HAP-1 (cell line): ENCODE data around the gene CUX1.
A peak's percentile ranks its signal among the peaks of the same experiment; 100 is the strongest.

ENCODE experiments used
- DNase-seq, 2 experiments: peaks; one replicate each; pipeline ENCODE4 v3.0.0-alpha.2; 2016 to 2020; ENCODE audit warnings: low spot score in 2 of 2
- H3K27me3 ChIP-seq: fragments of 250-450 bp; sonication (Bioruptor Pico); 2 replicates; pipeline ENCODE4 v1.5.1; 2020; ENCODE audit warnings: low read depth, mild to moderate bottlenecking, moderate library complexity
- H3K36me3 ChIP-seq: fragments of 250-450 bp; sonication (Bioruptor Pico); replicated peaks from 2 replicates; pipeline ENCODE4 v1.5.1; 2020; ENCODE audit warnings: mild to moderate bottlenecking
- H3K4me1 ChIP-seq: fragments of 250-450 bp; sonication (Bioruptor Pico); 2 replicates; pipeline ENCODE4 v1.5.1; 2020; ENCODE audit warnings: mild to moderate bottlenecking
- H3K4me3 ChIP-seq: fragments of 250-450 bp; sonication (Bioruptor Pico); 2 replicates; pipeline ENCODE4 v1.5.1; 2020; ENCODE audit warnings: mild to moderate bottlenecking, moderate library complexity
- H3K9me3 ChIP-seq: fragments of 250-450 bp; sonication (Bioruptor Pico); 2 replicates; pipeline ENCODE4 v1.5.1; 2020; ENCODE audit warnings: mild to moderate bottlenecking, moderate library complexity
- in situ Hi-C: fragments of 300-500 bp; cut with MboI; formaldehyde crosslinking; loops from 3 replicates; pipeline ENCODE4 v1.14.3; 2020; ENCODE audit warnings: low sequenced_read_pairs, inconsistent platforms, mixed read lengths

CUX1 gene

DNA sequence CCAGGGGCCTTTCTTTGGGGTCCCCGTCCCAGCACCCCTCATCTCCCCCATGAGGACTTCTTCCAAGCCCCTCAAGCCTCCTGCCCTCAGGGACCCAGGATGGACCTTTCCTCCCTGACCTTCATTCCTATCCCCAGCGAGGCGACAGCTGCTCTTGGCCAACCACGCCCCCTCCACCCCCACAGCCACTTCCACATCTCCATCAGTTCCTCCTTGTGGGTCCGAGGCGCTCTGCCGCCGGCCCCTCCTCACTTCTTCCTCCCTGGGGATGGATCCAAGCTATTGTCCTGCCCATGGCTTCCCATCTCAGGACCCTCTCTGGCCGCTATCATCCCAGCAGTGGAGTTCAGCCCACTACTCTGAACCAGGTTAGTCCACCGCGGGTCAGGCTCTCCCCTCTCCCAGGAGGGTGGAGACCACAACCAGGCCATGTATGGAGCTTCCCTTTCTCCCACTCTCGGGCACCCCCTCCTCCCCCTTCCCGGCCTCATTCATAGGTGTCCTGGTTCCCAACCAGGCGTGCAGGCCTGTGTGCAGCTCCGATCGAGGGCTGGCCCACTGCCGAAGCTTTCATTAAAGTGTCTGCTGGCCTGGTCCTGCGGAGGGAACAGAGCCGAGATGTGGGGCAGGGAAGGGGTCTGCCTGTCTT is 467.6 kb downstream of the CUX1 start:
- Histone ChIP-seq H3K27me3 (no peaks in the 10 kb centered on the region), H3K36me3 (no peaks in the 10 kb centered on the region), H3K4me3 (no peak overlapping the region), H3K4me1 (peaks cover 8% of the 10 kb centered on the region; the same call in 1 of the 2 replicates), H3K9me3 (no peaks in the 10 kb centered on the region)
- in situ Hi-C loops: no loop called here
- no peak for DNase-seq

DNA sequence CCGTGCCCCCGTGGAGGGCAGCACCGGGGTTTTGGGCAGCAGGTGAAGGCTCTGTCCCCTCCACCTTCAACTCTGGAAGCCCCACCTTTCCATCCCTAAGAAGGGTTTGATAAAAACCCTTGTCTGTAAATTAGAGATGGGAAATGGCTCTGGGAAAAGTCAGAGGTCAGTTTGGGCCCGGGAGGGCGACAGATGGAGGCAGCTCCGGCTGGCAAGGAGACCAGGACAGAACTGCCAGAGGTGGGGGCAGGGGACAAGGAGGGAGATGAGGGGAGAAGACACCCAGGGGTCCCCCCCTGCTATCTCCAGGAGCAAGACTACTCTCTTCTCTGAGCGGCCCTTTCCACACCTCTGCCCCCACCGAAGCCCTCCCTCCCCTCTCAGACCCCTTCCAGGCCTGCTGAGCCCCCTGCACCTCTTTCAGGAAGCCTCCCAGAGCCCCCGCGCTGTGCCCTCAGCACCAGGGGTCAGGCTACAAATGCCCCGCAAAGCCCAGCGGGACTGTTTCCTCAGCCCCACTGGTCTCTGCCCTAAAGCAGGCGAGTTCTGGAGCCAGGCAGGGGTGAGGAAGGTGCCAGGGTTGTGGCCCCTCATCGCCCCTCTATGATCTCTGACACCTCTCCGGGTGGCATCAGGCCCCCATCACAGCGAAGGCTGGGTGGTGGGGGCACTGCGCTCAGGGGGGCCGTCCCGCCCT is 468.3 kb downstream of the CUX1 start:
- DNase-seq: no peak
- peaks cover 8% of the 10 kb centered on the region; the same call in 1 of the 2 replicates for H3K4me1 ChIP-seq
- in situ Hi-C loops: no loop called here

DNA sequence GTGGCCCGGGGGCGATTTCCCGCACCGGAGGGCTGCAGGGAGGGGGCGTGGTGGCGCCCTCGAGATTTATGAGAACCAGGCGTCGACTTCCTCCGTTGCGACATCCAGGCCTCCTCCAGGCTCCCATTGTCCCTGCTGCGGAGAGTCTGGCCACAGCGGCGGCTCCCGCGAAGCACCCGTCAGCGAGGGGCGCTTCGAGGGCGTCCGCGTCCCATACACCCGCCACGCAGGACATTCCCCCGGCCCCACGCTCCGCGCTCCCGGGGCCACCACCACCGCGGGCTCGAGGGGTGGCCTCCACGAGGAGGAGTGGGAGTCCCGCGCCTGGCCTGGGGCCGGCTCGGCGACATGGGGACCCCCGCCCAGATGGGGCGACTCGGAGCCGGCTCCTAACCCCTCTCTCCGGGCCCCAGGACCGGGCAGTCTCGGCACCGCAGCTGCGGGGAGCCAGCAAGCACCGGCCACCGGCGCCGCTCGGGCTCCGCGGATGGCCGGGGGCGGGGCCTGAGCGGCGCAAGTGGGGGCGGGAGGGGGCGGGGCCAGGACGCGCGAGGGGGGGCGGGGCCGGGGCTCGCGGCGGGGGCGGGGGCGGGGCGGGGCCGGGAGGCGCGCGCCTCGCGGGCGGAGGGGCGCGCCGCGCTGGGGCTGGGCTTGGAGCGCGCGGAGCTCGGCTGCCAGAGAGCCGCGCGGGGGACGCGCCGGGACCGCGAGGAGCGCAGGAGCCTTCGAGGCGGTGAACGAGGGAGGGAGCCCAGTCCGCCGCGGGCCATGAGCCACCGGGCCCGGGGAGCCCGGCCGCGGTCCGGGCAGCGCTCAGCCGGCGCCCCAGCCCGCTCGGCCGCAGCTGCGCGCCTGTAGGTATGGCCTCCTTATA is 469.0 kb downstream of the CUX1 start, which contains the start of gene SH2B2:
SH2B2 (plus strand) TSS at position 632 of the 874 bp plus-strand sequence. CDS start 13,683 bp downstream, outside the sequence.
- Histone ChIP-seq H3K9me3 (no peaks in the 10 kb centered on the region), H3K4me3 (peak within 1 kb of the TSS; percentile 59), H3K36me3 (no peaks in the 10 kb centered on the region), H3K27me3 (no peaks in the 10 kb centered on the region), H3K4me1 (peaks cover 8% of the 10 kb centered on the region; the same call in 1 of the 2 replicates)
- DNase-seq: peak; percentile 53 to 78
- in situ Hi-C loops: no loop called here

More for the DNA sequence above, 468.3 kb downstream of the CUX1 start:
- H3K4me3 ChIP-seq: peak overlapping the region; percentile 53
- H3K9me3 ChIP-seq: no peaks in the 10 kb centered on the region
- no peaks in the 10 kb centered on the region for H3K27me3 ChIP-seq
- H3K36me3 ChIP-seq: no peaks in the 10 kb centered on the region

DNA sequence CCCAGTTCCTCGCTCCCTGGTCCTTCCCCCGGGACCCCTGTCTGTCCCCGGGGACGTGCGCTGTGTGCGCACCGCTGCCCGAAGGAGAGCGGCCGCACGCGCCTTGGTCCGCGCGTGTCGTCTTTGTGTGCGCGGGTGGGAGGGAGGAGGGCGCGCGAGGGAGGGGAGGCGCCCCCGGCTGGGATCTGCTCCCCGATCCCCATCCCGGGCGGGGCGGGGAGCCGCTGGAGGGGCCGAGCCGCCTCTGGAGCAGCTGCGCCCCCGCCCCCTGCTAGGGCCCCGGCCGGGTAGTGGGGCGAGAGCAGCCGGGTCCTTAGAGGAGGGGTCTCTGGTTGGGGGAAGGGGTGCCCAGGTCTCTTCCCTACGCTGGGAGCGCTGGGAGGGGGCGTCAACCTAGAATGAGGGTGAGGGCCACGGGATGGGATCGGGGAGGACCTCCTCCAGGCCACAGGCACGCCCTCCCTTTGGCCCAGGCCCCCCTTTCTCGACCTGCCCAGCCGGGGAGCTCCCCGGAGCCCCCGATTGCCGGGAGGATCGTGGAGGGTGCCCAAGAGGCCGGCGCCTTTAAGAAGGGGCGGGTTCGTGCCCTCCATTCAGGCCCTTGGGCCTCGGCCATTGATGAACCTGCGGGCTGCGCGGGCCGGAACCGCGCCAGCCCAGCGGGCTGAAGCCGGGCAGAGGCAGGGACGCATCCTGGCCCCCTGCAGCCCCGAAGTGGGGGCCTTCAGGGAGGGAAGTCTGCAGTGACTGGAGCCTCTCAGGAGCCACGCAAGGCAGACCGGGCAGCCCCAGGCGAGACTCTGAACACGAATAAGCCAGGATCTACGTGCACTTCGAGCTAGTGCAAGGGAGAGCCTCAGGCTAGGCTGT is 469.9 kb downstream of the CUX1 start:
- Histone ChIP-seq H3K4me3 (peak overlapping the region; percentile 59), H3K9me3 (no peaks in the 10 kb centered on the region), H3K27me3 (no peaks in the 10 kb centered on the region), H3K36me3 (no peaks in the 10 kb centered on the region), H3K4me1 (peaks cover 8% of the 10 kb centered on the region; the same call in 1 of the 2 replicates)
- in situ Hi-C loops: no loop called here
- DNase-seq: peak; percentile 17 to 46

DNA sequence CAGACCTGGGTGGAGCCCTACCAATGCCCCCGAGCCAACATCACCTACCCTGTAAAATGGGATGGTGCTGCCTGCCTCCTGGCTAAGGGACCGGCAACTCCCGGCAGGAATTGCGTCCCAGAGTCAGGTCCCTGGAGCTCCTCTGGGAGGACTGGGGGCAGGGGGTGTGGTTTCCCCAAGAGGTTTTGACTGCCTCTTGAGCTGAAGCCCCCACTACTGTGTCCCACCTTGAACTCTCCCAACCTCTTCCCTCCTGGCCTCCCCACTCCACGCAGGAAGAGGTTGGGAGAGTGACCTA is 470.5 kb downstream of the CUX1 start:
- peaks cover 8% of the 10 kb centered on the region; the same call in 1 of the 2 replicates for H3K4me1 ChIP-seq
- in situ Hi-C loops: no loop called here
- peak overlapping the region; percentile 59 for H3K4me3 ChIP-seq
- no peaks in the 10 kb centered on the region for H3K27me3 ChIP-seq
- peak; percentile 8 to 40 for DNase-seq
- H3K9me3 ChIP-seq: no peaks in the 10 kb centered on the region
- no peaks in the 10 kb centered on the region for H3K36me3 ChIP-seq

DNA sequence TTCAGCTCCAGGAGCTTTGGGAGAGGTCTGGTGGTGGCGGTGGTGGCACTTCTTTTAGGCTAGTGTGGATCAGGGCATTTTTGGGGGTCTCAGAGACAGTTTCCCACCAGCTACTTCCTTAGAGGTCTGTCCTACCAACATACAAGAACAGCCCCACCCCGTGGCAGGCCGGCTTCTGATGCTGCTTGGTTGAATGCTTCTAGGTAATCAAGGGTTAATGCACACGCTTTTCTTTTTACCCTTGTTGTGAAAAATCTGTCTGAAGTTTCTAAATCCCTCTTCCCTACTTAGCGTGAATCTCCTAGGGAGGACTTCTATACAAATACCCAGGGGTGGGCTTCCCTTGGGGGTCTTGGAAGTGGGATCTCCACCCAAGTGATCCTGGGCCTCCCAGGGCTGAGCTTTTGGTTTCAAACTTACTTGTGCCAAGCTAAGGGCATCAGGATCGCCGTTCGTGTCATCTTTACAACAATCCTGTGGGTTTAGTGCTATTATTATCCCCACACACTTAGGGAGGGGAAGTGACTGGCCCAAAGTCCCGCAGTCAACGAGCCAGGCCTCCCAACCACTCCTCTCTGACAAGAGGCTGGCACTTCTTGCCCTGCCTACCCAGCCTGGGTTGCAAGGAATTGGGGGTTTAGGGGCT is 471.0 kb downstream of the CUX1 start:
- DNase-seq: peak in 1 of 2 experiments; percentile 39
- H3K36me3 ChIP-seq: no peaks in the 10 kb centered on the region
- H3K4me1 ChIP-seq: peaks cover 8% of the 10 kb centered on the region; the same call in 1 of the 2 replicates
- in situ Hi-C loops: no loop called here
- peak overlapping the region; percentile 59 for H3K4me3 ChIP-seq
- H3K9me3 ChIP-seq: no peaks in the 10 kb centered on the region
- H3K27me3 ChIP-seq: no peaks in the 10 kb centered on the region

DNA sequence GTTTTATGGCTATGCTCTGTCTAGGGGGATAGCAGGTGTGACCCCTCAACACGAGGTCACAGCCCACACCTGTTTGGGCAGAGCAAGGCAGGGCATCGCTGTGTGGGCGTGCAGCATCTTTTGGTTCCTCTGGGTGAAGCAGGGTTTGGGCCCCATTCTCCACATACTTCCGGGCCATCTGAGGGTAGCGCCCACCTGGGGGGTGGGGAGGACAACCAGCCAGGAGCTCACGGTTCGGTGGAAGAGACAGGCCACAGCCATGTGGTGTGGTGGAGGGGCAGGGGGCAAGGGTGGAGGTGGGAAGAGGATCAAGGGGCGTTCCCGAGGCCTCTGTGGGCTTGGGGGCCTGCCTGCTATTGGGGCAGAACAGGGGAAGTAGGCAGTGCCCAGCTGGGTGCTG is 471.6 kb downstream of the CUX1 start:
- no peaks in the 10 kb centered on the region for H3K9me3 ChIP-seq
- peaks cover 8% of the 10 kb centered on the region; the same call in 1 of the 2 replicates for H3K4me1 ChIP-seq
- no peak overlapping the region for H3K4me3 ChIP-seq
- H3K27me3 ChIP-seq: no peaks in the 10 kb centered on the region
- in situ Hi-C loops: no loop called here
- no peaks in the 10 kb centered on the region for H3K36me3 ChIP-seq
- DNase-seq: no peak

DNA sequence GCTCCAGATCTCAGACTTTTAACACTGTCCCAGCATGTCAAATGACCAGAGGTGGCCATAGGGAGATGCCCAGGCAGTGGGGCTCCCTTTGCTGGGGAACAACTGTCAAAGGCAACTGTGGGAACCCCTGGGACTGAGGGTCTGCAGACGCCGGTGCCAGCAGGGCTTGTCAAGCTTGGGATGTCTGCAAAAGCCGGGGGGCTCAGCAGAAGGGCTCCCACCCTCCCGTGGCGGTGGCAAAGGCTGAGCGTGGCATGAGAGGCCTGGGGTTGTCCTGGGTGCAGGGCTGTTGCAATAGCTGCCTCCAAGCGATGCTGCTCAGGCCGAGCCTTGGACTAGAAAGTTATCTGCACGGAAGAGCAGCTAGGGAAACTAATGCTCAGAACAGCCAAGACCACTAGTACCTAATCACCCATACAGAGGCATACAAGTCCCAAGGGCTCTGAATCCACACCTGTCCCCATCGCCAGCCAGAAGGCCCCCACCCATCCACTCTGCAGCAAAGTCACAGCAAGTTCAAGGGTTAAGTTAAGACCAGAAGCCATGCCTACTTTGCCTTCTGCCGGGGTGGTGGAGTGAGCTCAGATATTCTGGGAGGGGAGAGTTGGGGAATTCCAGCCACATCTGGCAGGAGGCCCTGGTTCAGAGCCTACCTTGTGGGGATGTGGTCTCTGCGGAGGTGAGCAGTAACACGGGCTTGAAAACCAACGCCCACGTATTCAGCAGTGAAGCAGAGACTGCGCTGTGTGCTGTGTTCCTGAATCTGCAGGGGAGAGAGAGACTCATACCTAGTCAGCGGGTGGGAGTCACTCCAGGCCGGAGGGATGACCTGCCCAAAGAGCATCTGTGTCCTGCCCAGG is 473.9 kb downstream of the CUX1 start:
- no peak overlapping the region for H3K4me3 ChIP-seq
- no peaks in the 10 kb centered on the region for H3K9me3 ChIP-seq
- in situ Hi-C loops: no loop called here
- no peaks in the 10 kb centered on the region for H3K36me3 ChIP-seq
- 0 out of 2 replicates have a peak, but pooled peaks cover under 1% of the 10 kb centered on the region for H3K4me1 ChIP-seq
- no peaks in the 10 kb centered on the region for H3K27me3 ChIP-seq
- DNase-seq: no peak

DNA sequence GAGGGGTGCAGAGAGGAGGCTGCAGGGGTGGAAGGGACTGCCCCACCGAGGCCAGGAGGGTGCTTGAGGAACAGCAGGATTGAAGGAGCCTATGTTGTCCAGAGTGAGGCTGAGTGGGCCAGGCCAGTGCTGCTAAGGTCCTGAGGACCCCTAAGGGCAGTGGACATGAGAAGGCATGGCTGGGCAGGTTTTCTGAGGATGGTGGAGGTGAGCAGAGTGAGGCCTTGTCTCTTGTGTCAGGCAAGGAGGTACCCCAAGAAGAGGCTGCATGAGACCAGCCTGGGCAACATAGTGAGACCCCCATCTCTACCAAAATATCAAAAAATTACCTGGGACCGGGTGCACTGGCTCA is 474.5 kb downstream of the CUX1 start:
- Histone ChIP-seq H3K9me3 (no peaks in the 10 kb centered on the region), H3K27me3 (no peaks in the 10 kb centered on the region), H3K4me1 (no peaks in the 10 kb centered on the region), H3K4me3 (no peak overlapping the region), H3K36me3 (no peaks in the 10 kb centered on the region)
- in situ Hi-C loops: no loop called here
- DNase-seq: no peak

DNA sequence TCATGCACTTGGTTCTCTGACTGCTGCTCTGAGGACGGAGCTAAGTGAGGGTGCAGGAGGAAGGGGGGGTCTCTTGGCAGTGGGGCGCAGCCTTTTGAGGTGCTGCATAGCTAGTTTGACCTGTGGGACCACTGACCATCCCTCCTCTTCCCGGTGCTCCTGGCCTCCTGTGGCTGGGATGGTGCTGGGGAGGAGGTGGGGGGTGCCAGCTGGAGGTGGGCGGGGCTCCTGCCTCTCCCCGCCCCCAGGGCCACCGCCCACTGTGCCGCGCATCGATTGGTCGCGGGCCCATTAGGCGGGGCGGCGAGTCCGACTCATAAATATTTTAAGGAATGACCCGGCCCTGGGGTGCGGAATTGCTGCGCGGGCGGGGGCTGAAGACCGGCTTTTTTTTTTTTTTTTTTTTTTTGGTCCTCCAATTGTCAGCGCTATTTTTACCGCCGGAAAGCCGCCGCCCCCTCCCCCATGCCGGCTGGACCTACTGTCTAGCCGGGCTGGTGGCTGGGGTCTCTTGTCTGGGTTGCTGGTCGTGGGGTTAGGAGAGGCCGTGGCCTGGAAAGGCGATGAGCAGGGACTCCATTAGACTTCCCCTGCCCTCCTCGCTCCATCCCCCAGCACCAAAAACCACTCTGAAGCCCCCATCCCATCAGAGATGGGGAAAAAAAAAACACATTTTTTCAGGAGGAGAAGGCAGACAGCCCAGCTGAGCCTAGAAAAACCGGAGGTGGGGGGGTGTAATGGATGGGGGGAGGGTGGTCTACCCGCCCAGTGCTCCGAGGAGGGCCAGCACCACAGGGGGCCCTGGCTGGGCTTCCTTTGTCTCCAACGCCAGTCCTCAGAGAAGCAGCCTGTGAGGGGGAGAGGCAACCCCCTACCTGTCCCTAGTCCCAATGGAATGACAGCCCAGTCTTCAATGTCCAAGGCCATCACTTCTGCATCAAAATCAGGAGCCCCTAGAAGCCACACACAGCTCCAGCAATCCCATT is 475.7 kb downstream of the CUX1 start:
- H3K27me3 ChIP-seq: no peaks in the 10 kb centered on the region
- no peak for DNase-seq
- in situ Hi-C loops: no loop called here
- no peaks in the 10 kb centered on the region for H3K36me3 ChIP-seq
- H3K4me1 ChIP-seq: no peaks in the 10 kb centered on the region
- H3K4me3 ChIP-seq: no peak overlapping the region
- no peaks in the 10 kb centered on the region for H3K9me3 ChIP-seq

DNA sequence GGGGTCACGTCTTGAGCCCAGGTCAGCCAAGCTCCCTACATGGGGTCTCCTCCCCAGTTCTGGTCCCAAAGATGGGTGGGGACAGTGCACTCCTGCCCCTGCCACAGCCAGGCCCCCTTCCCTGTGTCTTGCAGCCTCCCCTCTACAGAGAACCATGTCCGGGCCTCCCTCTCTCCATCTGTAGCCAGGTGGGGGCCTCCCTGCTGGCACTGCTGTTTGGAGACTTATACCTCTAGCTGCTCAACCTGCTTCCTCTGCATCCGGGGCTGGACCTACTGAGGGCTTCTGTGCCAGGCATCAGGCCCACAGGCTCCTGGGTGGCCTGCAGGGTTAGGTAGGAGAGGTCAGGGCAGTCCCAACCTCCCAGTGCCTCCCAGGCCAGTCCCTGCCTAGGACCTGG is 477.2 kb downstream of the CUX1 start:
- H3K36me3 ChIP-seq: no peaks in the 10 kb centered on the region
- DNase-seq: no peak
- in situ Hi-C loops: no loop called here
- no peak overlapping the region for H3K4me3 ChIP-seq
- no peaks in the 10 kb centered on the region for H3K9me3 ChIP-seq
- H3K27me3 ChIP-seq: no peaks in the 10 kb centered on the region
- H3K4me1 ChIP-seq: no peaks in the 10 kb centered on the region
